ENCODE data around the gene NEK3.
"Not testable (repeated sequence)": the region's sequence is repeated elsewhere in the genome, so short reads cannot be mapped to it uniquely, and the experiment has no call there.

Gene NEK3

GRCh38 chr13:52187029-52187423 is 27.6 kb upstream of the NEK3 start:
- no peak overlapping the region for H3K4me3 ChIP-seq (ENCODE audit: severe bottlenecking)
- DNase-seq (ENCODE audit: low spot score): no peak
- no peak overlapping the region for H3K27ac ChIP-seq (ENCODE audit: poor library complexity, severe bottlenecking)
- peaks cover 55% of the 10 kb centered on the region for H3K36me3 ChIP-seq (ENCODE audit: low read depth)
- no peak for TF ChIP-seq CTCF (IDR thresholded peaks at IDR 0.05; ENCODE audit: poor library complexity, severe bottlenecking)
- no peaks in the 10 kb centered on the region for H3K9me3 ChIP-seq (ENCODE audit: severe bottlenecking)
- no peaks in the 10 kb centered on the region for H3K27me3 ChIP-seq (ENCODE audit: insufficient read depth, poor library complexity, severe bottlenecking)
- H3K4me1 ChIP-seq (ENCODE audit: insufficient read depth, poor library complexity, severe bottlenecking): peaks cover 6% of the 10 kb centered on the region
- no peak for ATAC-seq (ENCODE audit: low read depth)

GRCh38 chr13:52181316-52181954 is 22.0 kb upstream of the NEK3 start:
- not testable (repeated sequence) for ATAC-seq (ENCODE audit: low read depth); H3K27me3 ChIP-seq (ENCODE audit: insufficient read depth, poor library complexity, severe bottlenecking); H3K9me3 ChIP-seq (ENCODE audit: severe bottlenecking); H3K4me1 ChIP-seq (ENCODE audit: insufficient read depth, poor library complexity, severe bottlenecking); H3K4me3 ChIP-seq (ENCODE audit: severe bottlenecking); H3K27ac ChIP-seq (ENCODE audit: poor library complexity, severe bottlenecking); DNase-seq (ENCODE audit: low spot score)
- H3K36me3 ChIP-seq (ENCODE audit: low read depth): peaks cover 64% of the 10 kb centered on the region

- no peak for DNase-seq (ENCODE audit: low spot score)
- no peak overlapping the region for H3K4me3 ChIP-seq (ENCODE audit: severe bottlenecking)
- H3K27me3 ChIP-seq (ENCODE audit: insufficient read depth, poor library complexity, severe bottlenecking): no peaks in the 10 kb centered on the region
- no peaks in the 10 kb centered on the region for H3K9me3 ChIP-seq (ENCODE audit: severe bottlenecking)
- no peaks in the 10 kb centered on the region for H3K4me1 ChIP-seq (ENCODE audit: insufficient read depth, poor library complexity, severe bottlenecking)
- no peak for TF ChIP-seq CTCF (IDR thresholded peaks at IDR 0.05; ENCODE audit: poor library complexity, severe bottlenecking)
- H3K36me3 ChIP-seq (ENCODE audit: low read depth): peaks cover 68% of the 10 kb centered on the region
- no peak for ATAC-seq (ENCODE audit: low read depth)
- H3K27ac ChIP-seq (ENCODE audit: poor library complexity, severe bottlenecking): no peak overlapping the region
Measured at GRCh38 chr13:52179925-52180324, 20.5 kb upstream of the NEK3 start.

- Histone ChIP-seq H3K27me3 (ENCODE audit: insufficient read depth, poor library complexity, severe bottlenecking) (no peaks in the 10 kb centered on the region), H3K4me3 (ENCODE audit: severe bottlenecking) (no peak overlapping the region), H3K4me1 (ENCODE audit: insufficient read depth, poor library complexity, severe bottlenecking) (no peaks in the 10 kb centered on the region), H3K27ac (ENCODE audit: poor library complexity, severe bottlenecking) (no peak overlapping the region), H3K36me3 (ENCODE audit: low read depth) (peaks cover 62% of the 10 kb centered on the region), H3K9me3 (ENCODE audit: severe bottlenecking) (no peaks in the 10 kb centered on the region)
- DNase-seq (ENCODE audit: low spot score) (no peak), ATAC-seq (ENCODE audit: low read depth) (no peak)
- TF ChIP-seq CTCF (IDR thresholded peaks at IDR 0.05; ENCODE audit: poor library complexity, severe bottlenecking): no peak
Measured at GRCh38 chr13:52177276-52177675, 17.9 kb upstream of the NEK3 start.

GRCh38 chr13:52173970-52174369 is 14.6 kb upstream of the NEK3 start:
- not testable (repeated sequence) for ATAC-seq (ENCODE audit: low read depth); DNase-seq (ENCODE audit: low spot score); H3K4me1 ChIP-seq (ENCODE audit: insufficient read depth, poor library complexity, severe bottlenecking); H3K4me3 ChIP-seq (ENCODE audit: severe bottlenecking); H3K9me3 ChIP-seq (ENCODE audit: severe bottlenecking); H3K27me3 ChIP-seq (ENCODE audit: insufficient read depth, poor library complexity, severe bottlenecking); H3K27ac ChIP-seq (ENCODE audit: poor library complexity, severe bottlenecking)
- peaks cover 57% of the 10 kb centered on the region for H3K36me3 ChIP-seq (ENCODE audit: low read depth)

GRCh38 chr13:52173373-52173772 is 14.0 kb upstream of the NEK3 start:
- H3K9me3 ChIP-seq (ENCODE audit: severe bottlenecking): no peaks in the 10 kb centered on the region
- no peak overlapping the region for H3K4me3 ChIP-seq (ENCODE audit: severe bottlenecking)
- ATAC-seq (ENCODE audit: low read depth) (no peak), DNase-seq (ENCODE audit: low spot score) (no peak)
- no peaks in the 10 kb centered on the region for H3K4me1 ChIP-seq (ENCODE audit: insufficient read depth, poor library complexity, severe bottlenecking)
- no peak for TF ChIP-seq CTCF (IDR thresholded peaks at IDR 0.05; ENCODE audit: poor library complexity, severe bottlenecking)
- no peak overlapping the region for H3K27ac ChIP-seq (ENCODE audit: poor library complexity, severe bottlenecking)
- no peaks in the 10 kb centered on the region for H3K27me3 ChIP-seq (ENCODE audit: insufficient read depth, poor library complexity, severe bottlenecking)
- peaks cover 62% of the 10 kb centered on the region for H3K36me3 ChIP-seq (ENCODE audit: low read depth)

- H3K4me1 ChIP-seq (ENCODE audit: insufficient read depth, poor library complexity, severe bottlenecking); DNase-seq (ENCODE audit: low spot score); H3K27ac ChIP-seq (ENCODE audit: poor library complexity, severe bottlenecking); H3K9me3 ChIP-seq (ENCODE audit: severe bottlenecking); H3K4me3 ChIP-seq (ENCODE audit: severe bottlenecking); ATAC-seq (ENCODE audit: low read depth); H3K27me3 ChIP-seq (ENCODE audit: insufficient read depth, poor library complexity, severe bottlenecking): not testable (repeated sequence)
- H3K36me3 ChIP-seq (ENCODE audit: low read depth): peaks cover 55% of the 10 kb centered on the region
Measured at GRCh38 chr13:52171686-52172085, 12.3 kb upstream of the NEK3 start.

- ATAC-seq (ENCODE audit: low read depth); H3K4me1 ChIP-seq (ENCODE audit: insufficient read depth, poor library complexity, severe bottlenecking); H3K4me3 ChIP-seq (ENCODE audit: severe bottlenecking); H3K27ac ChIP-seq (ENCODE audit: poor library complexity, severe bottlenecking); DNase-seq (ENCODE audit: low spot score); H3K27me3 ChIP-seq (ENCODE audit: insufficient read depth, poor library complexity, severe bottlenecking); H3K9me3 ChIP-seq (ENCODE audit: severe bottlenecking): not testable (repeated sequence)
- H3K36me3 ChIP-seq (ENCODE audit: low read depth): peaks cover 55% of the 10 kb centered on the region
Measured at GRCh38 chr13:52170828-52171391, 11.5 kb upstream of the NEK3 start.

Measured in RWPE2 (cell line).